ENCODE data around the gene SDHAF3. TPM values are rescaled to one million over a fixed set of nuclear protein-coding genes. Genes with fewer than 3 reads are reported as not detected.
"Not testable (repeated sequence)": the region's sequence is repeated elsewhere in the genome, so short reads cannot be mapped to it uniquely, and the experiment has no call there.

SDHAF3 gene
- total RNA-seq: 10 to 100 TPM in 1 of 2 donors, 1 to 10 TPM in 1; 4.4 to 15.8 TPM

DNA sequence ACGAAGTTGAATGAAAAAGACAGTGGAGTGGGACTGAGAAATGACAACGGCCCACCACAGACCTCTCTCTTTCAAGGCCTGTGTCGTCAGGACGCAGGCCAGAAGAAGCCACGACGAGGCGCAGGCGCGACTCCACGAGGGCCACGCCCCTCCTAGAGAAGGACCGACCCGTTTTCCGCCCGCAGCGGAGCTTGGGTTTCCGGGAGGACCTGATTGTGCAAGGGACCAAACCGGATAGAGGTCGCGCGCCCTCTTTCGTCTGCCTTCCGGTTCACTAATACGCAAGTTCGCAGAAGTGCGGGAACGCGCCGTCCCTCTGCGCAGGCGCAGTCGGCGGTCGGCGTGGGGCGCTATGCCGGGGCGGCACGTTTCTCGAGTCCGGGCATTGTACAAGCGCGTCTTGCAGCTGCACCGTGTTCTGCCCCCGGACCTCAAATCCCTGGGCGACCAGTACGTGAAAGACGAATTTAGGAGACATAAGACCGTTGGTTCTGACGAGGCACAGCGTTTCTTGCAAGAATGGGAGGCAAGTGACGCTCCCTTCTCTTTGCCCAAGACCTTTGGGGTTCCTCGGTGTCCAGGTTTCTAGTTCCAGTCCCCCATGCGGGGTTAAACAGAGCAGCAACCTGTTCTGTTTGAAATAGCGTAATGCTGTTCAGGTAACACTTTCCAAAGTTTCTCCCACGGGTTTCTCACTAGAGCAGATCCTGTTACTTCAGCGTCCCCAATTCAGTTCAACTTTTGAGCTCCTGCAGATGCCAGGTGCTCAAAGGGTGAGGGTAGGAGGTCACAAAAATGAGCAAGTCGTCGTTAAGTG is at the start of gene SDHAF3:
SDHAF3 (plus strand) TSS at position 327 of the 817 bp plus-strand sequence; CDS start at position 353, 26 bp downstream.
- H3K27me3 ChIP-seq: no peaks in the 10 kb centered on the region
- H3K4me3 ChIP-seq: peak within 1 kb of the TSS; percentile 64 to 66
- peaks cover 0 to 15% of the 10 kb centered on the region in 2 donors for H3K4me1 ChIP-seq
- DNase-seq (ENCODE audit: low spot score): peak; percentile 98
- TF ChIP-seq, protein P1, sequence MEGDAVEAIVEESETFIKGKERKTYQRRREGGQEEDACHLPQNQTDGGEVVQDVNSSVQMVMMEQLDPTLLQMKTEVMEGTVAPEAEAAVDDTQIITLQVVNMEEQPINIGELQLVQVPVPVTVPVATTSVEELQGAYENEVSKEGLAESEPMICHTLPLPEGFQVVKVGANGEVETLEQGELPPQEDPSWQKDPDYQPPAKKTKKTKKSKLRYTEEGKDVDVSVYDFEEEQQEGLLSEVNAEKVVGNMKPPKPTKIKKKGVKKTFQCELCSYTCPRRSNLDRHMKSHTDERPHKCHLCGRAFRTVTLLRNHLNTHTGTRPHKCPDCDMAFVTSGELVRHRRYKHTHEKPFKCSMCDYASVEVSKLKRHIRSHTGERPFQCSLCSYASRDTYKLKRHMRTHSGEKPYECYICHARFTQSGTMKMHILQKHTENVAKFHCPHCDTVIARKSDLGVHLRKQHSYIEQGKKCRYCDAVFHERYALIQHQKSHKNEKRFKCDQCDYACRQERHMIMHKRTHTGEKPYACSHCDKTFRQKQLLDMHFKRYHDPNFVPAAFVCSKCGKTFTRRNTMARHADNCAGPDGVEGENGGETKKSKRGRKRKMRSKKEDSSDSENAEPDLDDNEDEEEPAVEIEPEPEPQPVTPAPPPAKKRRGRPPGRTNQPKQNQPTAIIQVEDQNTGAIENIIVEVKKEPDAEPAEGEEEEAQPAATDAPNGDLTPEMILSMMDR (IDR thresholded peaks at IDR 0.05): peak in 1 of 2 donors; percentile 47
- peak within 1 kb of the TSS; percentile 76 to 77 for H3K27ac ChIP-seq
- no peaks in the 10 kb centered on the region for H3K9me3 ChIP-seq
- no peaks in the 10 kb centered on the region for H3K36me3 ChIP-seq

DNA sequence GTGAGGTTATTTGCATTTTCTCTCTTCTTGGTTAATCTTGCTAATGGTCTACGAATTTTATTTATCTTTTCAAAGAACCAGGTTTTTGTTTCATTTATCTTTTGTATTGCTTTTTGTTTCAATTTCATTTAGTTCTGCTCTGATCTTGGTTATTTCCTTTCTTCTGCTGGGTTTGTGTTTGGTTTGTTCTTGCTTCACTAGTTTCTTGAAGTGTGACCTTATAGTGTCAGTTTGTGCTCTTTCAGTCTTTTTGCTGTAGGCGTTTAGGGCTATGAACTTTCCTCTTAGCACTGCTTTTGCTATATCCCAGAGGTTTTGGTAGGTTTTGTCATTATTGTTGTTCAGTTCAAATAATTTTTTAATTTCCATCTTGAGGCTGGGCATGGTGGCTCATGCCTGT is 45.5 kb upstream of the SDHAF3 start:
- not testable (repeated sequence) for DNase-seq (ENCODE audit: low spot score)

DNA sequence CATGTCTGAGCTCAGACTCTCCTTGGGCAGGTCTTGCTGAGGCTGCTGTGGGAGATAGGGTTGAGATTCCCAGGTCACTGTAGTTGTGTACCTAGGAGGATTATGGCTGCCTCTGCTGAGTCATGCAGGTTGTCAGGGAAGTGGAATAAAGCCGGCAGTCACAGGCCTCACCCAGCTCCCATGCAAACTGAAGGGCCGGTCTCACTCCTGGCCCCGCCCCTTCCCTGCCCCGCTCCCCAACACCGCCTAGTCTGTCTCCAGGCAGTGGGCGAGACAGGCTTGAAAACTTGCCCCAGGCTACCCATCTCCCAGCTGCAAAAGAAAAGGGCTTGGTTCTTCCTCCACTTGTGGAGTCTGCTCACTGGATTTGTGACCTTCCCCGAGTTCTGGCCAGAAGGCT is 41.6 kb upstream of the SDHAF3 start:
- Histone ChIP-seq H3K27ac (no peak overlapping the region), H3K36me3 (no peaks in the 10 kb centered on the region), H3K27me3 (no peaks in the 10 kb centered on the region), H3K4me1 (no peaks in the 10 kb centered on the region), H3K9me3 (peaks cover 0 to 3% of the 10 kb centered on the region in 2 donors), H3K4me3 (no peak overlapping the region)
- TF ChIP-seq, protein P1 (IDR thresholded peaks at IDR 0.05): no peak
- no peak for DNase-seq (ENCODE audit: low spot score)

More for the DNA sequence above, 45.5 kb upstream of the SDHAF3 start:
- H3K4me3 ChIP-seq, H3K27me3 ChIP-seq, H3K4me1 ChIP-seq, H3K36me3 ChIP-seq, H3K27ac ChIP-seq, H3K9me3 ChIP-seq: not testable (repeated sequence)

DNA sequence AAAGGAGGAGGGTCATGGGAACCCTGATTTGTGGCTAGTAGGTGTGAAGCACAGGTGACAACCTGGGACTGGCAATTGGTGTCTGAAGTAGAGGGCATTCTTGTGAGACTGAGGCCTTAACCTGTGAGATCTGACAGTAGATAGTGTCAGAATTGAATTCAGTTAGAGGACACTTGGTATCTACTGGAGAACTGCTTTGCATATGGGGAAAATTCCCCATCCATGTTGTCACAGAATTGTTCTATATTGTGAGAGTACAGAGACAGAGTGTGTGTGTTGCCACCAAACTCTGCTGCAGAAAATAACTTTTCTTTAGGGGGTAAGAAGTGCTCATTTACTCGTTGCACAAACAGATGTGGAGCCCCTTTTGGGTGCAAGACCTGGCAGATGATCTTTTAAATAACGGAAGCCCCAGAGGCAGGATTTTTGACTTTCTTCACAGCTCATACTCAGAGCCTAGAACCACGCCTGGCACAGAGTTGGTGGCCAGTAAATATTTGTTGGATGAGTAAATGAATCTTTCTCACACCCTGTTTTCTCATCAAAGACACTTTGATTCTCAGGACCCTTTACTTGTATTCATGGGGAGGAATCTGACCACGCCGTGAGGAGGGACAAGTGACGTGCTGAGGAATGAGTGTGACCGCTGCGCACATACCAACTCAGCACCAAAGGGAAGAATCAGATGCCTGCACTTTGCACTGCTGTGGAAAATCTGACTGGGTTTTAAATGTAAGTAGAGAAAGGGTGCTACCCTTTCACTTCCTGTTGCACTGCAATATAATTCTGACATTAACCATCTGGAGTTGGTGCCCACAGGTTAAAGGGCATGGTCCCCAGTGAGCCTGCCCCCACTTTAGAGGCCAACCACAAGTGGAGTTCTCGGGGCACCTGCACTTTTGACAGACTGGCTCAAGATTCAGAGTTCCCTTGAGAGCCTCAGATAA is 39.2 kb upstream of the SDHAF3 start:
- Histone ChIP-seq H3K4me3 (no peak overlapping the region), H3K27ac (no peak overlapping the region), H3K27me3 (no peaks in the 10 kb centered on the region), H3K4me1 (no peaks in the 10 kb centered on the region), H3K9me3 (peaks cover 0 to 2% of the 10 kb centered on the region in 2 donors), H3K36me3 (no peaks in the 10 kb centered on the region)
- no peak for DNase-seq (ENCODE audit: low spot score)
- TF ChIP-seq, protein P1 (IDR thresholded peaks at IDR 0.05): no peak

DNA sequence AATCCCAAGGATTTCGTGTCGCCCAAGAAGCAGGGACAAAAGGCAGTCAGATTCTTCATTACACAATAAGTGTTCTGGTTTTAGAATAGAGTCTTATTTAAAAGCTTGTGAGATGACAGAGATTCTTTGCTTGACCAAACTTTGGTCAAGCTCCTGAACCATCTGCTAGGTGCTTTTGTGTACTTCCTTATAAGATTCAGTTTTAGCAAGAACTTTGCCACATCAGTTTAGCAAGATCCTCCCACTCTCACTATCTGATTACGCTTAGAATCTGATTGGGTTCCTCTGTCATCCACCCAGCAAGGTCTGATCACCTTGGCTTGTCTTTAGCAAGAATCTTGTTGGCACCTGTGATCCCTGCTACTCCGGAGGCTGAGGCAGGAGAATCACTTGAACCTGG is 38.2 kb upstream of the SDHAF3 start:
- Histone ChIP-seq H3K9me3 (no peaks in the 10 kb centered on the region), H3K36me3 (no peaks in the 10 kb centered on the region), H3K27me3 (no peaks in the 10 kb centered on the region), H3K27ac (no peak overlapping the region), H3K4me3 (no peak overlapping the region), H3K4me1 (no peaks in the 10 kb centered on the region)
- TF ChIP-seq, protein P1 (IDR thresholded peaks at IDR 0.05): no peak
- no peak for DNase-seq (ENCODE audit: low spot score)

Measured in right atrium auricular region (tissue), 2 donors.